HuH-7.5 (cell line): ENCODE results near the gene KYAT1.
A peak's percentile ranks its signal among the peaks of the same experiment; 100 is the strongest.

Experiments used
- DNase-seq: peaks from one replicate; pipeline ENCODE4 v3.0.0; 2011; ENCODE audit warnings: low spot score

KYAT1 gene

GRCh38 chr9:128838338-128838737, 43.4 kb downstream of the KYAT1 start:
- peak; percentile 32 for DNase-seq

GRCh38 chr9:128836509-128837145, 45.1 kb downstream of the KYAT1 start:
- peak; percentile 8 for DNase-seq

- peak; percentile 3 for DNase-seq
Measured at GRCh38 chr9:128835246-128836210, 46.2 kb downstream of the KYAT1 start.

- DNase-seq = peak; percentile 2
Measured at GRCh38 chr9:128833696-128834095, 48.1 kb downstream of the KYAT1 start.

GRCh38 chr9:128829477-128830251, 52.1 kb downstream of the KYAT1 start, which contains the start of gene SPOUT1:
SPOUT1 (minus strand) TSS chr9:128829794; CDS start chr9:128829780, 14 bp downstream.
- DNase-seq = peak; percentile 98

GRCh38 chr9:128828719-128829452, 52.9 kb downstream of the KYAT1 start:
- DNase-seq = no peak

GRCh38 chr9:128828267-128828666, 53.5 kb downstream of the KYAT1 start:
- no peak for DNase-seq

- peak; percentile 59 for DNase-seq
Measured at GRCh38 chr9:128825923-128826700, 55.6 kb downstream of the KYAT1 start.

- no peak for DNase-seq
Measured at GRCh38 chr9:128824911-128825310, 56.8 kb downstream of the KYAT1 start.

- no peak for DNase-seq
Measured at GRCh38 chr9:128823903-128824406, 57.8 kb downstream of the KYAT1 start.

GRCh38 chr9:128823362-128823902, 58.3 kb downstream of the KYAT1 start:
- no peak for DNase-seq

GRCh38 chr9:128822407-128823042, 59.2 kb downstream of the KYAT1 start:
- DNase-seq = no peak

GRCh38 chr9:128821584-128822406, 60.0 kb downstream of the KYAT1 start:
- no peak for DNase-seq

GRCh38 chr9:128820665-128821583, 60.8 kb downstream of the KYAT1 start:
- no peak for DNase-seq

- no peak for DNase-seq
Measured at GRCh38 chr9:128819716-128820664, 61.8 kb downstream of the KYAT1 start.

GRCh38 chr9:128818839-128819715, 62.7 kb downstream of the KYAT1 start:
- DNase-seq = peak; percentile 72
